NCI-H2107 (cell line): ENCODE measurements around the gene MYO5A.

Experiments
- DNase-seq: peaks from one replicate; lab custom pipeline; 2025; lab: John Stamatoyannopoulos, UW

Gene MYO5A

DNA sequence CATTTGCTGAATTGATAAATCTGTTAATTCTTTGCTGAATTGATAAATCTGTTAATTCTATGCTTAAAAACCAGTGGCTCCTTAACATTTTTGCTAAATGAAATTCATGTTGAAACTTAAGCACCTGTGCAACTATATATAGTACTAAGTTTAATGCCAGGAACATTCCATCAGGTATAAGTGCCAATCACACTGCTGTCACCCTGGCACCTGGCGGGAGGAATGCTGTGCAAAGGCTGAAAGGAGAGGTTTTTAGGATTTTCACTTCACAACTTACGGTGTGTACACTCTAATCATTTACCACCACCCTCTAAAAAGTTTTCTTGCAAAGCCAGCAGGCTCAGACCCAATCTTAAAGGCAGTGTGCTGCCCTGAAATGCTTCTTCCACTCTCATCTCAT lies 199.5 kb downstream of the MYO5A start:
- DNase-seq = no peak

DNA sequence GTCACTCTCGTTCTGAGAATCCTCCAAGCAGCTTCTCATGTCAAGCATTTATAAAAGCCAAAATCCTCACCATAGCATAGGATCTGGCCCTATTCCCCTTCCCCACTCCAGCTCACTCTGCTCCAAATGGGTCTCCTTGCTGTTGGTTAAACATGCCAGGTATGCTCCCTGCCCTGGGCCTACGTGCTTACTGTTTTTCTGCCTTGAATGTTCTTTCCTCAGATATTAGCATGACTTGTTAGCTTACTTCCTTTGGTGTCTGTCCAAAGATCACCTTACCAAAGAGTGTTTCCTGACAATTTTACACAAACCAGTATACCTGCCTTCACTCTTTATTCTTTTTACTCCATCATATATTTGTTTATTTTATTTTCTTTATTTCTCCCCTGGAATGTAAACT lies 200.0 kb downstream of the MYO5A start:
- no peak for DNase-seq

DNA sequence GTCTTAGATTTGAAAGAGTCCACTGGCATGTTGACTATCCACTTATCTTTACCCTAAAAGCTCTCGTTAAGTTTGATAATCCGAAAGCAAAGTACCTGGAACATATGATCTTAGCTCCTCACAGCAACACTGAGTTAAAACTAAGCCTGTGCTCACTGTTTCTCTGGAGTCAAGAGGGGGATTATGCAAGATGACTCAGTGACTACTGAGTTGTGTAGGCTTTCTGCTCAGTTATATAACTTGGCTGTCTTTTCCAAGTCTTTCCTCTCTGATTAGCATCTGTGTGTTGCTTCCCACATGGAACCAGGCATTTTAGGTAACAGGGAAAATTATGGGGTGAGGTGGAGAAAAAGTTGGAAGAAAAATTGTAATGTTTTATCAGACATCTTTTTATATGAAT lies 201.9 kb downstream of the MYO5A start:
- DNase-seq = no peak

DNA sequence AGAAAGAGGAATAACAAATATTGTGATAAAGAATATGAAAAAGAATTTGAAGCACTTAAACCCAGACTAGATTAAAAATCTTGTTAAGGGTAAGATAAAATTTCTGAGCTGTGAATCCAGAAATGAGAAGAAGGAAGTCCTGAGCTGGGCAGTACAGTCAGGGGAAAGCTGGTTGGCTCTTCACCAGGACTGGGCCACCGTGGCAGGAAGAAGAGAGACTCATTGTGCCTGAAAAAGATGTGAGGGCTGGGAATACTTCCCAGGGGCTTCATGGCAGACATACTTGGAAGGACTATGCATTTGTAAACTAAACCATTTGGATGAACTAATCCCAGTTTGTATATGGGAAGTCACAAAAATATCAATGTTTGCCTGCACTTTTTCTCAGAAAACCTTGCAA lies 204.6 kb downstream of the MYO5A start:
- DNase-seq = no peak

DNA sequence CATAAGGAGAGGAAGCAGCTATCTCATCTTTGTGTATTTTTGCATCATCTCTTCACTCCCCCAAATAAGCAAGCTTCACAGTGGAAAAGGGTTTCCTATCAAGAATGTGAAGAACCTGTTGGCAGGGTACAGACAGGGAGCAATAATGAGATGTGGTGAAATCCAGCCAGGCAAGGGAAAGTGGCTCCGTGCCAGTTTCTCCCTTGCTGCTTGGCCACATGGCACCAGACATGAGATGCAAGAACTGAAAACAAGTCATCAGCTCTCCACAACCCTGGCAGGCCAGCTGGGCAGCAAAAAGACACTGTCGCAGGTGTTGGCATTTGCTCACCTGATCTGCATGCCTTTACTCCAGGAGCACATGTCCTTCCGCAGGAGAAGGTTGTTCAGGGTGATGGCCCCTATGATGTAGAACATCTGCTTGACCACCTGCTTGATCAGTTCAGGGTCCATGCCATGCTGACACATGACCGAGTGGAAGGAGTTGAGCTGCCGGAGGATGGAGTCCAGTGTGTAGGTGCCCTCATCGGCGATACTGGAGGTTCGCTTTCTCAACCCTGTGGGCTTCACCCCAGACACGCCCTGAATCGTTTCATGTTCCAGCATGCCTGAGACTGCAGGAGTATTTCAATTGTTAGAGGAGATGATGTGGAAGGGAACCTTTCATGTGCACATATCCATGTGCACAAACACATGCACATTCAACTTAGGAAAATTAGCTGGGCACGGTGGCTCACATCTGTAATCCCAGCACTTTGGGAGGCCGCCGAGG lies 209.8 kb downstream of the MYO5A start:
- no peak for DNase-seq

DNA sequence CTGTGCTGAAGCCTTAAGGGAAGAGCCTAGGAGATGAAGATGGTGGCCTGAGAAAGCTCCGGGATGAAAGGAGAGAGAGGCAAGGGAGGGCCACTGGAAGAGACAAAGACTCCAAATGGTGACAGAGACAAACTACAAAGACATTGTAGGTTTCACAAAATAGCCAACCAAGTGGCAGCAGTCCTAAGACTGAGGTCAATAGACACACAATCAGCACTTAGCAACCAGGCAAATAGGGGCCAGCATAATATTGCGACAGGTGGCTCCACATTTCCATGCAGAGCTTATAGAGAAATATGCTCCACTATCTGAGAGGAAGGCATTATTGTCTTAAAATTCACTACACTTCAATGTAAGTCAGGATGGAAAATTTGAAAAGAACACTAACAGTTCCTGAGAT lies 211.0 kb downstream of the MYO5A start:
- DNase-seq = no peak

DNA sequence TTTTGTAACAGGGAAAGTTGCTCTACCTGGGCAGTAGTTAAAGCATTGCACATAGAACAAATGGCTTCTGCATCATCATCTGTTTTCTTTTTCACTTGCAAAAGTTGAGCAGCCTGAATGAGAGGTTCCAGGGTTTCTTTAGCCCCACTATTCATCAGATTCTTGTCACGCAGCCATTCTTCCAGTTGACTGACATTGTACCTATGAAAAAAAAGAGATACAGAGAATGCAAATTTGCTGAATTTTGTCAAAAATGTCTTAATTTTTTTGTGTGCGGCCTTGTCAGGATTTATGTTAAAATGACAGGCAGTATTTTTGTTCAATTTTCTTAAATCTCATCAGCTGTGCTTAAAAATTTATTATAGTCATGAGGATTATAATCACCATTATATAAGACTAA lies 211.7 kb downstream of the MYO5A start:
- DNase-seq = no peak

DNA sequence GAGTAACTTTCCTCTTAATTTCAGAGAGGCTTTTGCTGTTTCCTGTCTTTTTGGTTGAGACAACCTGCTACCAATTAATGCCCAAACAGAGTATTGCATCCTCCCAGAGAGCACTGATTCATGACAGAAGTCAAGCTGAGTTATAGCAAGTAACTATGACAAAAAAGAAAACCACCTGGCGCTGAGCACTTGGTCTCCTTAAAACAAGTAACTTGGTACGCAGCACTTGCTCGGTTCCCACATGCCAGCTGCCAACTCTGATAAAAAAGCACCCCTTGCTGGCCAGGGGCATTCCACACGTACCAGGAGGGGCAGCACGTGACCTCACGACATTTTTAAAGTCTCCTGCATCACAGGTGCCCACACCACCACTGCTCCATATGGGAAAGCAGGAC lies 219.5 kb downstream of the MYO5A start:
- DNase-seq = no peak

DNA sequence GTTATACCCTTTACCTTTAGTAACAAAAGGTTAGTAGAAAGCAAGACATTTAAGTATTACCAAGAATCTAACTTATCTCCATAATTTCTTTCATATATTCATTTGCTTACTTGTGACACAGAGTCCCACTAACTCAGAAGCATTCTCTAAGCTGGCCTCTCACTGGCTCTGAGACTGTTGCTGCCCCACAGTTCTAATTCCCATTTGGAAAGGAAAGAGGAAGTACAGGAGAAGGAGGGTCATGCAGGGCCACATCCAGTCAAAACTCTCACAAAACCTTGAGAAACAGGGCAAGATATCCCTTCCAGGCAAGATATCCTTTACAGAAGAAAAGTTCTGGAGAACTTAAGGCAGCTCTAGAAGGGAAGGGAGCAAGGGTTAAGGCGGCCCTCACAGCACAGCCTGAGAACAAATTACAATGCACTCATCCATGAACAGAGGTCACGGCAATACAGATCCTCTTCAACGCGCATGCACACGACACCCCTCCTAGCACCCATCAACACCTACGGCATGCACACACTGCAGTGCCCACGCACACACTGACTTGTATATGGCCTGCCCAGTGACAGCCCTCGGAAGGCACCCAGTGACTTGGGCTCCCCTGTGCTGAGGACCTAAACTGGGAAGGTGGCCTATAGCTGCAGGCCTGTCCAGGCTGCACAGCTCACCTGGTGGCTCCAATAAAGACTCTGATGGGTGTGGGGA lies 220.1 kb downstream of the MYO5A start:
- no peak for DNase-seq

DNA sequence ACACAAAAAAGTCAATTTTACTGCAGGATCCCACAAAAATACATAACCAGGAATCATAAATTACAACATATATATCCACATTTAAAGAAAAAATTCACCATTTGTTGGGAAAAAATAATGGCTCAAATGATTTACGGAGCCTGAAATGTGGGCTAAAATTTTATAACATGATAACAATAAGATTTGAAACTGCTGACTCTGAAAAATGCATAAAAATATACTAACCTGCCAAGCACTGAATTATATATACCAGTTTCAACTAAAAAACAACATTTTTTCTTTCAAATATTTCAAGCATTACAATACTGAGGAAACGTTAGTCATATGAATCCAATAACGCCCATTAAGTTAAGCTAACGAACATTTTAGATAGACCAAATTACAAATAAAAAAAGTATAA lies 220.8 kb downstream of the MYO5A start:
- no peak for DNase-seq

DNA sequence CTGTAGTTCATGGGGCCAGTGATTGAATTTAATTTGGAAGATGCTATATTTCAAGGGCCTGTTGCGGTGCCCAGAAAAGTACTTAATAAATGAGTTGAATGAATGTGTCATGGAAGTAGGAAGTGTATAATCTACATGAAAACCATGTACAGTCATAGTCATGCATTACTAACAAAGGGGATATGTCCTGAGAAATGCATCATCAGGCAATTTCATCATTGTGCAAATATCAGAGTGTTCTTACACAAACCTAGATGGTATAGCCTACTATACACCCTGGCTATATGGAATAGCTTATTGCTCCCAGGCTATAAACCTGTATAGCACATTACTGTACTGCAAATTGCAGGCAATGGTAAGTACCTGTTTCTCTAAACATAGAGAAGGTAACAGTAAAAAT lies 222.4 kb downstream of the MYO5A start:
- no peak for DNase-seq

DNA sequence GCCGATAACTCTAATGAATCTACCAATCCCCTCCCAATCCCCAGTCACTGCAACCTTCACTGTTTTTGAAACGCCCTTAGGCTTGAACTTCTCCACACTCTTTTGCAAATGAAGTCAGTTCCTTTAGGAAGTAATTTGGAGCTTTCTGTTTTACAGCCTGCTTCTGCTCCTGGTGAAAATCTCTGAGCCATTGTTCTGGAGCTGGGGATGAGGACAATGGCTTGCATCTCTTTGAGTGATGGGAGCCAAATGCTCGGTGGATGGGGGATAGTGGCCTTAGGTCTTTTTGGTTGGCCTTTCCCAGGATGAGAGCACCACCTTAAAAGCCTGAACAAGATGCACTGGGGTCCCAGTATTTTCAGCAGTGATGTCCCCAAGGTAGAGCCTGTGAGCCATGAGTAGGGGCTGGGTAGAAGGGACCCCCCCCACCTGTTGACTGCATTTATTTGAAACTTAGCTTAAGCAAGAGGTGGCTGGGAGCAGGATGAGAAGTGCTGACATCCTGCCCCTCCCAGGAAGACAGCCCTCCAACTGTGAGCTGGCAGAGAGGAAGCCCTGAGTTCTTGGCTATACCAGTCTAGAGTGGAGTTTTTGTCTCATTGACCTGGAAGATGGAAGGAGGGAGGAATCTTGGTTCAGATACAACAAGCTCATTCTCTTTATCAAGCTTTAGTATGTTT lies 225.4 kb downstream of the MYO5A start:
- DNase-seq = no peak

DNA sequence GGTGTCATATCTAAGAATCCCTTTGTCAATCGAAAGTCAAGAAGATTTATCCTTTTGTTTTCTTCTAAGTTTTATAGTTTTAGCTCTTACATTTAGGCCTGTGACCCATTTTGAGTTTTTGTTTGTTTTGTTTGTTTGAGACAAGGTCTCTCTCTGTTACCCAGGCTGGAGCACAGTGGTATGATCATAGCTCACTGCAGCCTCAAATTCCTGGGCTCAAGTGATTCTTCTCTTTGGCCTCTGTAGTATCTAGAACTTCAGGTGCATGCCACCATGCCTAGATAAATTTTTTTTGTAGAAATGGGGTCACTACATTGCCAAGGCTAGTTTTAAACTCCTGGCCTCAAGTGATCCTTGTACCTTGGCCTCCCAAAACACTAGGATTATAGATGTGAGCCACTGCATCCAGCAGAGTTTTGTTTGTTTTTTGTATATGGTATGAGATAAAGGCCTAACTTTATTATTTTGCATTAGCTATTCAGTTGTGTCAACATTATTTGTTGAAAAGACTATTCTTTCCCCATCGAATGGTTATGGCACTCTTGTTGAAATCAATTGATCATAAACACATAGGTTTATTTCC lies 227.3 kb downstream of the MYO5A start:
- no peak for DNase-seq

DNA sequence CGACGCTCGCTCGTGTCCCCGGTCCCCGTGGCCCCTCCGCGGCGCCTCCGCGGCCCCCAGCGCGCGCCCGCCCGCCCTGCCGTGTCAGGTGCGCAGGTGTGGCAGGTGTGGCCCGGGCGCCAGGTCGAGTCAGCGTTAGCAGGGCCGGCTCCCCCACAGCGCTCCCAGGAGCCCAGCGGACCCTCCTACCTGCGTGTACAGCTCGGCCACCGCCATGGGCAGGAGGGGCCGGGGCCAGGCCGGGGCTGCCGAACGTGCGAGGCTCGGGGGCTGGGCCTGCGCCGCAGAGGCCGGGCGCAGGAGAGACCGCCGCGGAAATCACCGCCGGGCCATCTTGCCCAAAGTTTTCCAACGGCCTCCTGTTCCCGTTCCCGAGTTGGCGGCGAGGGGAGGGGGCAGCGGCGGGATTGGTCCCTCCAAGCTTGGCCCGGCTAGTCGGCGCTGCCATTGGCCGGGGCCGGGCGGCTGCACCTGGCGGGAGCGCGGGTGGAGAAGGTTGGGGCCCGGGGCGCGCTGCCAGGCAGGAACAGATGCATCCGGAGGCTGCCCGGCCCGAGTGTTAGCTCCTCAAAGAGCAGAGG lies 233.2 kb downstream of the MYO5A start, which contains the start of gene MYO5C:
TSS of gene MYO5C (minus strand) at position 384 of the 581 bp plus-strand sequence. CDS start at position 216, 168 bp downstream.
- peak; percentile 20 for DNase-seq

DNA sequence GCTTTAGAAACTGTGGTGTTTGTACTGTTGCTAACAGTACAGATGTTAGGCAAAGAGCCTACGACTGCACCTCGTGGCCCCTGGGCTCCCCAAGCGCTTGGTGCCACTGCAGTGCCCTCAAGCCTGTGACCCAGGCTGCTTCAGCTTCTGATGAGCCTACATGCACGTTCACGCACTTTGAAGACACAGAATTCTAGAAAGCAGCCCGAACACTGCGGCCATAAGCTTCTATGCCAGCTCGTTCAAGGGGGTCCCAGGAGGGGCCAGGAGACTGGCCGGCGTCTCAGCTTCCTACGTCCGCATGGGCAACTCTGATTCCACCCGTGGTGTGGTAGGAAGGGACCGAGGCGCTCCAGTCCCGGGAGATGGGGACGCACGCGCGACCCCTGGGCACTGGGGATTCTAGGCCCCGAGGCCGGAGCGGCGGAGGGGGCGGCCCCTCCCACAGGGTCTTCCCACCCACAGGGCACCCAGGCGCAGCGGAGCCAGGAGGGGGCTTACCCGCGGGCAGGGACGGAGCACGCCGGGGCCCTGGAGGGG lies 233.7 kb downstream of the MYO5A start:
- DNase-seq = no peak

DNA sequence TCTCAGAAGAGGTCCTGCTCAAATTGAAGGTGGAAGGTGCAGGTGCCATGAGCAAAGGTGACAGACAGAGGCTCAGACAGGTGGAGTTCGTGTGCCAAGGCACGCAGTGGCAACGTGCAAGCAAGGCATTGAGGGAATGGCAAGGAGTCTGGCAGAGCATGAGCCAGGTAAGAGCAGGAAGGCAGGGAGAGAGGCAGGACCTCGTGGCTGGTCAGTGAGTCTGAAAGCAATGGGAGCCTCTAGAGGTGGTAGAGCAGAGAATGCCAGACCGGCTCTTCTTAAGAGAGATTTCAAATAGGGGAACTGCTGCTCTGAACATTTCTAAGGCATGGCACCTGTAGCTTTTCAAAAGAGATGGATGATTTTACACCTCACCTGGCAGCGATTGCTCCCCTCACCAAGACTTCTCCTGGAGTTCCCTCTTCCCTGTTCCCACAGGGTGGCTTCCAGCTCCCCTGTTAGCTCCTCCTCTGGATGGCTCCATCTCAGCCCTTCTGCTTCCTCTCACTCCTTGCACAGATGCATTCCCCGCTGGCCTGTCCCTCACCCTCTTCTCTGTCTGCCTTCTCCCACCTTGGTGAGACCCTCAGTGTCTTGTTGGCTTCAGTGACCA lies 235.8 kb downstream of the MYO5A start:
- no peak for DNase-seq

DNA sequence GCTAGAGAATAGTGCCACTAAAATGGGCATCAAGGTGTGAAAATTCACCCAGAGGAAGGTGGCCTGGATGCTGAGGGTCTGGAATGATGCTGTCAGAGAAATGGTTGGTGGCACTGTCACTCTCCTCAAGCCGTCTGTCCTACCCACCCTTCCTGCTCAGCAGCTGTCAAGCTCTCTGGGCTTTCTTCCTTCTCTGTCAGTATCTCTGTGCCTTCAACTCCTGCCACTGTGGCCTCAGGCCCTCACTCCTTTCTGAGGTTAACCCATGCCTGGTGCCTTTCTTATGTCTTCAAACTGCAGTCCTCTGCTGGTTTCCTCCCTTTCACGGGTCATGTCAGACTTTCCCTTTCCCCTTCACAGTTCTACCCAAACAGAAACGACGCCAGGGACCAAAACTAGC lies 237.5 kb downstream of the MYO5A start:
- no peak for DNase-seq

DNA sequence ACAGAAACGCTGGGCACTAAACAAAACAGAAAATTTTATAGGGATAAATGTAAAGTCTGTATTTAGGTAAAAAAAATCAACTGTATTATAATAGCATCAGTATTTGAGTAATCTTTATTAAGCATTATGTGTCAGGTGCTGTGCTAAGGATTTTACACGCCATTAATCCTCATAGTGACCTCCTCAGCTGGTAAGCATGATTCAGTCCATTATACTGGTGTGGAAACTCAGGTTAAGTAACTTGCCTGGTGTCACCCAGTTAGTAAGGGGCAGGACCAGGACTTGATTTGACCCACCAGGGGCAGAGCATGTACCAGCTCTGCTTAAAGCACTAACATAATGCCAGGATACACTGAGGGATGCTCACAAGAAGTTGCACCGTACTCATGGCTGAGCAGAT lies 237.9 kb downstream of the MYO5A start:
- no peak for DNase-seq

DNA sequence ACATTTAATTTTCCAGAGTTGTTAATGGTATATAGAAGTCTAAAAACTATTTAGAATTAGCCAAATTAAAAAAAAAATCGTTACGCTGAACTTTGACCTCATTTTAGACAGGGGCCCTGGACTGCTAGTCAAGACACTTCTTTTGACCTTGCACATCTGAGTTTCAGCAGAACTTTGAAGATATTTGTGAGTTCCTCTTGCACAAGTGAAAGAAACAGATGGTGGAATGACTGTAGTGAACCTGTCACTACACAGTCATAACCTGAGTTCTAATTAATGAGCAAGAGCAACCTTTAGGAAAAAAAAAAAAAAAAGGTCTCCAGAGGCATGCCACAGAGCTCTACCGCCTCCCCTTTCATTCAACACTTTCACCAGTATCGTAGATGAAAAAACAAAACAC lies 238.4 kb downstream of the MYO5A start:
- DNase-seq = no peak

DNA sequence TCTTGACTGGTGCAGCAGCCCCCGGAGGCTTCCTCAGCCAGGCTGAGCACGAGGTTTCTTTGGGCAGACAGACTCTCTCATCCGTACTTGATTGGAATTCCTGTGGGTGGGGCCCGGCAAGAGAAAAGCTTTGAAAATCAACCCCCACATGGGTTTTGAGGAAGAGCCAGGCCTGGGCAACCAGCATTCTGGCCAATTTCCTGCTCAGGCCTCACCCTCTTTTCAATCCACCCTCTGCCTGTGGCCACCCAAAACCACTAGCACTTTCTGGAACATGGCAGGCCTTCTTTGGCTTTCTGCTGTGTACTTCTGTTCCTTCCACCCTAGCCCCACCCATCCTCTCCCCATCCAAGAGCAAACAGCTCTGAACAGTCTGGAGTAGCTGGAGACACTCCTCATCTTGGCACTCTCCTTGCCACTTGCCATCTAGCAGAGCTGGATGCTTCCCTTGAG lies 239.0 kb downstream of the MYO5A start:
- no peak for DNase-seq

DNA sequence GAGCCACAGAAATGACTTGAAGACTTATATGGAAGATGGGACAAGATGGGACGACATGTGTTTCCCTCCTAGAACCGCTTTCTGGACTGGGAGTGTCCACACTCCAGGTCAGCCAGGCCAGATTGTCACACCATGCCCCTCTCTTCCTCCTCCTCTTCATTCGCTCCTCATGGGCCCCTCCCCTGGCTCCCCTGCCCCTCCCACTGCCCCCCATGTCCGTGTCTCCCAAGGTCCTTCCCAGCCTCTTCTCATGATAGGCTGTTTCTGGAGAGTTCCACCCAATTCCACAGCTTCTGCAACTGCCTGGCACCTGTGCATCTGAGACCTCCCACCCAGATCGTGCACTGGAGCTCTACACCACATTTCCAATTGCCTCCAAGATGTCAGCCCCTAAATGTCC lies 239.7 kb downstream of the MYO5A start:
- no peak for DNase-seq
